GDM1 (cell line): ENCODE measurements around the gene CCDC192.
"Not testable (repeated sequence)": the region's sequence is repeated elsewhere in the genome, so short reads cannot be mapped to it uniquely, and the experiment has no call there.

Experiments
- DNase-seq: peaks from one replicate; lab custom pipeline; 2025; lab: John Stamatoyannopoulos, UW

CCDC192 gene

DNA sequence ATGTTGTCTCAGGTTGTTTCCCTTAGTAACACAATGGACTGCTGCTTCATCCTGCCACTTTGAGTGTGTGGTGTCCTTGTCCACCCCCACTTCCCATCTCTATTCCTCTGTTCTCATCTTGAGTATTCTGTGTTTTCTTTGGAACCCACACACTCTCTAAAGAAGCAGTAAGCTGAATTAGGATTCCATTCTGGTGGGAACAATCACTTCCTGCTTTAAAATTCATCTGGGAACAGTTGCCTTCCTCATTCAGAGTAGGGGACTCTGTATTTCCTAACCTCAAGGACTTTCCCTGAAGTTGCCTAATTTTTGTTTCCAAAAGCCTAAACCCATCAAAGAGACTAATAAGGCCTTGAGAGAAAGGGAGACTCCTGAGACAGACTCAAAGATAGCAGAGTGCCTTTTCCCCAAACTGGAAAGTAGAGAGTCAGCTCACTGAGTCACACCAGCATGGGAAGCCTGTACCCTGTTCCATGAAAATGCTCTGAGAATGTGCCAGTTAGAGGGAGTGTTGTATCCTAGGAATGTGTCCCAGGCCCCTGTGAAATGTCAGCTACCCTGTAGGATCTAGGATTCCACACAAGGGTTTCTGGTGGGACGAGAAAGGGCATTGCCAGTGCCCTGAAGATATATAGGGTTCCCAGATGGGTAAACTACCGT lies 63.6 kb downstream of the CCDC192 start:
- DNase-seq = no peak

DNA sequence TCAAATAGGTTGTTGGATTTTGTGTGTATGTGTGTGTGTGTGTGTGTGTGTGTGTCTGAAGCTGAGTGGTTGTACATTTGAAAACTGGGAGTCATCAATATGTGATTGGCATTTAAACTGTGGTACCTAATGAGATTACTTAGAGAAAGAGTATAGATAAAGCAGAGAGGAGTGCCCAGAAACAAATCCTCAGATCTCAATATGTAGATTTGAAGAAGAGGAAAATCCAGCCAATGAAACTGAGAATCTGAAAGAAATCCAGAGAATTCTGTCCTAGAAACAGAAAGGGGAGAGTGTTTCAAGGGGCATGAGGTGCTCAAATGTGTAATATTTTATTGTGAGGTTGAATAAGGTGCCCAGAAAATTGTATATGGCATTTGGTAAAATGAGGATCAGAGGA lies 66.2 kb downstream of the CCDC192 start:
- DNase-seq = no peak

DNA sequence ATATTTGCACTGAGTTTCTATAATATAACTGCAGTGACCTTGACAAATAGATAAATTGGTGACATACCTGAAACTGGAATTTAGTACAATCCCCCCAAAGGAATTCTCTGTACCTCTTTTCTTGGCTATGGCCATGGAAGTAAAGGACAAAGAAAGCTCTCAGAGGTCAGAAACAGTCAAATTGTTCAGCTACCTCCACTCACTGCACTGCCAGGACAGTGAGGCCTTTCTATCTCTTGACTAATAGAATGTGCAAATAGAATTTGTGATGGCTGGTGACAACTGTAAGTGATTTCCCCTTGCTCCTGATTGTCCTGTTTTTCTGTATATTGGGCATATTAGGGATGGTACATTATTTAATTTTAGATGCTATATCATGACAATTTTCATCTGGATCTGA lies 67.1 kb downstream of the CCDC192 start:
- DNase-seq = no peak

DNA sequence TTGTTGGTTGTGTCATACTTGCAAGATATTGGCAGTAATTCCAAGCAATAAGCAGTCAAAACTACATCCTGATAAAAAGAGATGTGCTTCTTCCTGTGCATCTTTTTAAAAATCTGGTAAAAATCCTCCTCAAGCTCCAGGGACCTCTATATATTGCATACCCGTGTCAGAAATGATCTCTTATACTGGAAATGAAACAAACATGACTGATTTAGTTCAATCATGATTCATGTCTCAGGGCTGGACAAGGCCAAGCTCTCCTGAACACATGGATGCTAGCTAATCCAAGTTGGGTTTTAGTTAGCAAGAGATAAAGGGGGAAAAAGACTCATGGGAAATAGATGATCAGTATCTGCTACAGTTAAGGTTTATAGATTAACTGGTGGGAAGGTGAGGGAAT lies 69.3 kb downstream of the CCDC192 start:
- no peak for DNase-seq

DNA sequence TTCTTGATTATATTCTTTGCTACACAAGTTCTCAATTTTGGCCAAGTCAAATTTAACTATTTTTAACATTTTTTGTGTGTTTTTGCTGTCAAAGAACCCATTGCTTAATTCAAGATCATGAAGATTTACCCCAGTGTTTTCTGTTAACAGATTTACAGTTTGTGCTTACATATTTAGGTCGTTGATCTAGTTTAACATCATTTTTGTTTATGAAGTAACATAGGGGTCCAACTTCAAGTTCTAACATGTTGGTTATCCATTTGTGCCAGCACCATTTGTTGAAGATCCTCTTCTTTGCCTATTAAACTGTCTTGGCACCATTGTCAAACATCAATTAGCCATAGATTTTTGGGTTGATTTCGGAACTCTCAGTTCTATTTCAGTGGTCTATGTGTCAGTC lies 71.0 kb downstream of the CCDC192 start:
- DNase-seq = no peak

DNA sequence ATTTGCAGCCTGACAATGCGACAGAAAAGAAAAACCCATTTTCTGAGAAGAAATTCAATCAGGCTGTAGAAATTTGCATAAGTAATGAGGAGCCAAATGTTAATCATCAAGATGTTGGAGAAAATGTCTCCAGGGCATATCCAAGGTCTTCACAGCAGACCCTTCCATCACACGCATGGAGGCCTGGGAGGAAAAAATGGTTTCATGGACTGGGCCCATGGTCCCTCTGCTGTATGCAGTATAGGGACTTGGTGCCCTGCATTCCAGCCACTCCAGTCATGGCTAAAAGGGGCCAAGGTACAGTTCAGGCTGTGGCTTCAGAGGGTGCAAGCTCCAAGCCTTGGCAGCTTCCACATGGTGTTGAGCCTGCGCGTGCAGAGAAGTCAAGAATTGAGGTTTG lies 73.3 kb downstream of the CCDC192 start:
- no peak for DNase-seq

DNA sequence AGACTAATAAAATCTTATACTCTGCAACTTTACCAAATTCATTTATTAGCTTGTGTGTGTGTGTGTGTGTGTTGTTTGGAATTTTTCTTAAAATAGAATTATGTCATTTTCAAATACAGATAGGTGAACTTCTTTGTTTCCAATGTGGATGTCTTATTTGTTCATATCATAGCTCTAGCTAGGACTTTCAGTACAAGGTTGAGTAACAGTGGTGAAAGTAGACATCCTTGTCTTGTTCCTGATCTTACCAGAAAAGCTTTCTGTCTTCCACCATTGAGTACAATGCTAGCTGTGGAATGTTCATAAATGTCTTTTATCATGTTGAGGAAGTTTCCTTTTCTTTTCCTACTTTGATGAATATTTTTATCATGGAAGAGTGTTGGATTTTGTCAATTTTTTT lies 74.8 kb downstream of the CCDC192 start:
- DNase-seq = no peak

DNA sequence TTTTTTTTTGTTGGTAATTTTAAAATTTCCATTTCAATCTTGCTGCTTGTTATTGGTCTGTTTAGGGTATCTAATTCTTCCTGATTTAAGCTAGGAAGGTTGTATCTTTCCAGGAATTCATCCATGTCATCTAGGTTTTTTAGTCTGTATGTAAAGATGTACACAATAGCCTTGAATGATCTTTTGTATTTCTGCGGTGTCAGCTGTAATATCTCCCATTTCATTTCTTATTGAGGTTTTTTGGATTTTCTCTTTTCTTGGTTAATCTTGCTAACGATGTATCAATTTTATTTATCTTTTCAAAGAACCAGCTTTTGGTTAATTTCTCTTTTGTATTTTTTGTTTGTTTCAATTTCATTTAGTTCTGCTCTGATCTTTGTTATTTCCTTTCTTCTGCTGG lies 79.3 kb downstream of the CCDC192 start:
- not testable (repeated sequence) for DNase-seq

DNA sequence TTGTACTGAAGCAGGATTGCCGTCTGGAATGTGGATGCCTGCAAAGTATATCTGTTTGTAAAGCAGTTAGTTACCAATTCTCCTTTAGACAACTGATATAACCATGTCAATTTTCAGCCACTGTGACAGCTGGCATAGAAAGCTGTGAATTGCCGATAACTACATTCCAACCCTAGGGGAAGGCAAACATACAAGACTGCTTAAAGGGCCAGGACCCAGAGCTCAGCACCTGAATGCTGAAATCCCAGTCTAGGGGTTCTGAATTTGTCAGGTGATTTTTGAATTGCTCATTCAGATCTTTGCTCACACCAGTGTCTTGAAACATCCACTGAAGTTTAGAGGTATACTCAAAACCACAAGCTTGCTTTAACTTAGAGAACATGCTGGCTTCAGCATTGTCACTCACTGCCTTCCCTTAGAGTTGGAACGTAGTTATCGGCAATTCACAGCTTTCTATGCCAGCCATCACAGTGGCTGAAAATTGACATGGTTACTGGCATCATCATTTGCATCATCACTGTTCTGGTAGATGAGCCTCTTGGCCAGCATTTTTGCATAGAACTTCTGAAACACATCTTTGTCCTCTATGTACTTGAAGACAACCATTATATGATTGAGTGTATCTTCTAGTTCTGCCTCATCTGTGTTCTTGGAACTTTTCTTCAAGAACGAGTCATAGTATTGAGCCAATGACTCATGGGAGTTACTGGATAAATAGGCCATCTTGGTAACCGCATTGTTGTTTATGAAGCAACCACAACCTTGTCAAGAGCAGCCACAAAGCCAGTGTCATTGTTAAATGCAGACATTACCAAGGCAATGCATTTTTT lies 82.1 kb downstream of the CCDC192 start:
- no peak for DNase-seq

DNA sequence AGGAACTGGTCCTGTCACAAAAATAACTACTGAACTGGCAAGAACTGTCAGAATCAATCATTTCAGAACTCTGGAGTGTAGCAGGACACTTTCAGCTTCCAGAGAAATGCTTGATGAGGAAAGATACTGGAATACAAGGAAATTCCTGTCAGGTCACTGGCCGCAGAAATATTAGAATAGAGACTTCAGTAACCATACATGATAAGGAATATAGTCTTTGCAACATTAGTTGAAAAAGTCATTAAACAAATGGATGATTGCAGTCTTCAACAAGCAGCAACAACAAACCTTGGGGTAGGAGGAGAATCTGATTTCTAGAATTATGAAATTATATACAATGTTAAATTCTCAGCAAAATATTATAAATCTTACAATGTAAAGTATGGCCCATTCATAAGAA lies 88.2 kb downstream of the CCDC192 start:
- DNase-seq = no peak

DNA sequence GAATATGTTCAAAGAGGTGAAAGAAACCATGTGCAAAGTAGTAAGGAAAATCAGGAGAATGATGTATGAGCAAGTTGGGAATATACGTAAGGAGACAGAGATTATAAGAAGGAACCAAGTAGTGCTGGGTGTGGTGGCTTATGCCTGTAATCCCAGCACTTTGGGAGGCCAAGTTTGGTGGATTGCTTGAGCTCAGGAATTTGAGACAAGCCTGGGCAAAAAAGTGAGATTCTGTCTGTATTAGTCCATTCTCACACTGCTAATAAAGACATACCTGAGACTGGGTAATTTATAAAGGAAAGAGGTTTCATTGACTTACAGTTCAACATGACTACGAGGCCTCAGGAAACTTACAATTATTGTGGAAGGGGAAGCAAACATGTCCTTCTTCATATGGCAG lies 88.7 kb downstream of the CCDC192 start:
- not testable (repeated sequence) for DNase-seq

DNA sequence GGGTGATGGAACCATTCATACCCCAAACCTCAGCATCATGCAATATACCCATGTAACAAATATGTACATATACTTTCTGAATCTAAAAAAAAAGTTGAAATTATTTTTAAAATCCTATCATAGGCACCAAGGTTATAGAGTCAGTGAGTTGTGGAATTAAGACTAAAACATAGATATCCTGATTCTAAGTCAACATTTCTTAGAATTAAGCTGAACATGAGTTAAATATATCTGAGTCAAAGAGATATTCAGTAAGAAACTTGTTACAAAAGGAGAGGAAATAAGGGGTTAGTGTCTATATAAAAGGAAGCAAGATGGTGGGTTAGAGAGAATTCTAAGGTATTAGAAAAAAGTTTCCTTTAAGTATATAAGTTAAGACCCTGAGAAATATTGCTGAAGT lies 89.9 kb downstream of the CCDC192 start:
- no peak for DNase-seq

DNA sequence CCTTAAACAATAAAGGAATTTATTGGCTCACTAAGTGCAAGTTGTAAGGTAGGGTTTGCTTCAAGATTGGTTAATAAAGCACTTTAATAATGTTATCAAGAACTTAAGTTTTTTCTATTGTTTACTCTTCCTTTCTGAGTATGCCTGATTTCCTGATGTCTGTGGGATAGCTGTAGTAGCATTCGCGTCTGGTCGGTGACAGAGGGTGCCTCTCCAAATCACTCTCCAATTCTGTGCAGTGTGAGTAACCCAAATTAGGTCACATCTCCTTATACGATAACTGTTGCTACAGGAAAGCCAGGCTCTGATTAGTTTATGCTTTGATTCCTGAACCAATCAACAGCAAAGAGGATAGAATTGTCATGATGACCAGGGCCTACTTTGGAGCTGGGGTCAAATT lies 90.7 kb downstream of the CCDC192 start:
- DNase-seq = no peak

DNA sequence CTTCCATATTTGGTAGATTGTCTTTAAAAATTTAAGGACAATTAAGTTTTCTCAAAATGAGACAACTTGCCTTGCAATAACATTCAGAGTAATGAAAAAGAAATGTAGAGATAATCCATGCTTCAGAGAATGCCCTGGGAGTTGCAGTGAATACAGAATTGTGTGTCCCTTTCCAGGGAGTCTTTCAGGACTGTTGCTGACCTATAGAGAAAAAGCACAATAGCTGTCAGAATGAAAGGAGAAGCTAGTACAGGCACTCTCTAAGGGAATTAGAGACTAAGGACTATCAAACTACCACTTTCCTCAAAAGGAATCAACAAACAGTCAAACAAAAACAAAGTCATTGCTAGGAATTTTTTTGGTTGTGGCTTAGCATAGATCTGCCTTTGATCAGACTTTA lies 93.0 kb downstream of the CCDC192 start:
- no peak for DNase-seq

DNA sequence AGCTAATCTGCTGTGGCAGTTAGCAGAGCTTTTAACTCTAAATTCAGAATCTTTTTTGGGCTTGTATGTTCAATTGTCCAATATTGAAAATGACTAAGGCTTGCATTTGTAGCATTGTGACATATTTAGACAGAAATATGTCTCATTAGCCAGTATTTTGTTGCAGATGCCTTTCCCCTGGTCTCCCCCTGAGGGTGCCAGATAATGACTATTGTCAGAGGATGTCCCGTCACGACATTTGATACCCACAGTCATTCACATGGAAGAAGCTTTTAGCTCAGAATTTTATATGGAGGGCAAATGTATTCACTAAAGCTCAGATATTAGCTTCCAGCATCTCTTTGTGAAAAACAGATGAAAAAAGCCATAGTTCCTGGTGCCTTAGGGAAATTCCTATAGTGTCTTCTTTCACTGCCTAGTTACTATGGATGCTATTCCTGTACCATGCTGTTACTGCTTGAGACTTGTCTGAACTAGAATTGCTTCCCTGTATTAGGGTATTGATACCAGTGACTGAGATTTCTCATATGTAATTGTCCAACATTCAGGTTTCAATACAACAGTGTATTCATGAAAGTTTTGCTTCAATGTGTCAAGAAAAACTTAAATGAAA lies 96.2 kb downstream of the CCDC192 start:
- DNase-seq = no peak

DNA sequence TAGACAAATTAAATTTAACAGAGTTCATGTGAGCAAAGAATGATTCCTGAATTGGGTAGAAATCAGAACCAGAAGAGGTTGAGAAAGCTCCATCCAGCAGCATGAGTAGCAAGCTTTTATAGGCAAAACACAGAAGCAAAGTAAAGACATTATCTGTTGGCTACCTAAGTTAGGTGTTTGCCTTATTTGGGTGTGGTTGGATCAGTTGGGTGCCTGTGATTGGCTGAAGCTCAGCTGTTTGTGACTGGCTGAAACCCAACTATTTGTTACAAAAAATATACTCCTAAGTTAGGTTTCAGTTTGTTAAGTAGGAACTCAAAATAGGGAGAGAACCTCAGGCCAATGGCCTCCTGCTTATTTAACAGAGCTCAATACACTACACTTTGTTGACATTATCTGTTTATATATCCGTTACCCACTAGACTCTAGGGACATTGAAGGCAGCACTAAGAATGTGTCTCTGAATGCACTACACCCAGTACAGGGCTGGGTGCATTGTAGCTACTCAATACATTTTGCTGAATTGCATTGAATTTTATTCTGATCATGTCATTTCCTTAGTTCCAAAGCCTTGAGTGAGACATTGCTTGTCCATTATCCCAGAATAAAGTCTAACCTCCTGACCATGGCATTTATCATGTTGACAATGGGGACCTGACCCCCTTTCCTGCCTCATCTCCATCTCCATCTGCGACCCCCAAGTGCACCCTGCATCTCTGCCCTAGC lies 98.7 kb downstream of the CCDC192 start:
- no peak for DNase-seq

DNA sequence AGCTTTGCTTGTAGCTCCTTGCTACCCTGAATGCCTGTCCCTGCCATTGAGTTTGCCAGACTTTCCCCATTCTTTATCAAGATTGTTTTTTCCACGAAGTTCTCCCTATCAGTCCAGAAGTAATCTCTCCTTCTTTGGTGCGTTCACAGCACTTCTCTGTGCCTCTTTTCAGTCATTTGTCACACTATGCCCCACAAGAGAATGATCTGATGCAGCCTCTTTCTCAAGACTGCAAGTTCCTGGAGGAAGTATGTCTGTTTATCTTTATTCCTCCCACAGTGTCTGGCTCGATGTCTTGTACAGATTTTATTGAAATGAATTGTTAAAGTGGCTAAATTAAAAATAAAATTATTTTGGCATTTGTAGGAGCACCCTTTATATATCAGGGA lies 99.3 kb downstream of the CCDC192 start:
- DNase-seq = no peak

DNA sequence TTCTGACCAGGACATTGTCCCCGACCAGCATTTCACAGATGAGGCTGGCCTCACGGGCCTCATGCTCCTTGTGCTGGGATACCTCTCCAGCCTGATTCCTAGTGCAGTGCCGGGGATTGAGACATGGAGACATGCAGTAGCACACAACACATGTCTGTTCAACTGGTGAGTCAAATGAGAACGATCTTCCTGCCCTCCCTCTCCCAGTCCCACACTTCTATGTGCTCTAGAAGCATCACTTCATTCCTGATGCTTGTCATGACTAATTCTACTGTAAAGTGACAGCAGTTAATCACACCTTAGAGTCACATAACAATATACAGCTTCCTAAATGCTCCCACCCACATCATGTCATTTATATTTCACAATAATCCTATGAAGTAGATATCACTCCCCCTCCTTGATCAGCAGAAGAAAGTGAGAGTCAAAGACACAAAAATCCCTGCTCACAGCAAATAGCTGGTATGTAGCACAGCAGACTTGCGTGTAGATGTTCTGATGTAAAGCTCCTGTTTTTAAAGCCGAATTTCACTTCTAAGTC lies 101.8 kb downstream of the CCDC192 start:
- DNase-seq = no peak

DNA sequence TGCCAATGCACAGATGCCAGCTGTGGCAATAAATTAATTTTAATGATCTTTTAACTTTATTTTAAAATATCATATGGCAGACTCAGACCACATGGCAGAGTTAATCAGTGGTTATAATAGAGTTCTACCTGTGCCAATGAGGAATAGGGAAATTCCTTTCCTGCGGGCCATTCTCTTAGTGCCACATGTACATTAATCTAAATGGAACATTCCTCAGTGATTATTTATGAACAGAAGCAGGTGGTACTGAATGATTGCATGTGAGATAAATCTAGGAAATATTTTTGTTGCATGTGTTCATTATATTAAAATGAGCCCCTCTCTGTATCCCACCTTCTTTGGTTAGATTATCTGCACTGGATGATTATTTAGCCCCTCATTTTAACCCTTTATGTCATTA lies 102.3 kb downstream of the CCDC192 start:
- DNase-seq = no peak

DNA sequence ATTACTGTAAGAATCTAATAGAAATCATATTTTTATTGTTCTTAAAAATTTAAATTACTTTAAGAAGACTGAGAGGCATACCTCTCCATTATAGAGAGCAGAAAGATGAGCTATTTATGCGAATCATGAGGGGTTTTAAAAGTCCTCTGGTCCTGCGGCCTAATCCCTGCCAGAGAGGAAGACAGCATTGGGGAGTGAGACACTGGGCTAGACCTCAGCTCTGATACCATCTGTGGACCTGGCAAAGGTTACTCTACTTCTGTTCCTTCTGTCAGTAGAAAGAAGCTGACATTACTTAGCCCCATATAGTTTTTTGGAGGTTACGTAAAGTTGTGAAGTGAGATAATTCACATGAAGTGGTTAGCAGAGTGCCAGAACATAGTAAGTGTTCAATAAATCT lies 103.6 kb downstream of the CCDC192 start:
- no peak for DNase-seq

DNA sequence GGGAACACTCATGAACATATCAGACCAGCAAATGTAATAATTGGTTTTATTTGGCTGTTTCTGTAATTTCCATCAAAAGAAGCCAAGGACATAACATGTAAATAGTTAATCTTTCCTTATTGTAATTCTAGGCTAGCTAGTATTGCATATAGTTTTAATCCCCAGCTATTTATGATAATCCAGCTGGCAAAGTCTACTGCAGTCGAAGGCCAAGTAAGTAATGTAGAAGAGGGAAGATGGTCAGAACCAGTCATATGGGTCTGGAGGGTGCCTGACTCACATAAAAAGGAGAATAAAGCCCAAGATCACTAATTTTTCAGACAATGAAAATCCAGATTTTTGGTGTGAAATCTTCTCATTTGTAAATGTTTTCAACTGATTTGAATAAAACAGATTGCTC lies 106.3 kb downstream of the CCDC192 start:
- DNase-seq = no peak

DNA sequence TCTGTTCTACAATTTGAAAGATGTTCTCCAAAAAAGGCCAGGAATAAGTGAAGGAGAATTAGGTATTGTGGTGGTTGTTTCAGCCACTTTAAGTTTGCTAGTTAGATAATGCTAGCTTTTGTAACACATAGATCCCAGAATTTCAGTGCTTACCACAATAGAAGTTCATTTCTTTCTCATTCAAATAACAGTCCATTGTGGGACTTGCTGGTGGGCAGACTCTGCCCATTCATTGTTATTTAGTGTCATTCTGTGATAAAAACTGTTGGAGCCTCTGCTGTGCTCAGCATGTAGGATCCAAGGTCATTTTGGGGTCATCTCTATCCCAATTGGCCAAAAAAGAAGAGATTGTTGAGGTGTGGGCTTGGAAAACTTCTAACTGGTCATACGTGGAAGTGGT lies 106.8 kb downstream of the CCDC192 start:
- no peak for DNase-seq
